Astrocyte (in vitro differentiated cells and primary cell): ENCODE data around the gene TAF1B.

Experiments used
- CTCF ChIP-seq: IDR thresholded peaks from 2 replicates; pipeline ENCODE4 v1.5.1; 2011; ENCODE audit warnings: low read depth, mild to moderate bottlenecking, inconsistent platforms, low read length, moderate library complexity; ENCODE audit not compliant: insufficient read depth
- EZH2 ChIP-seq: IDR thresholded peaks from 2 replicates; pipeline ENCODE4 v1.6.1; 2012; ENCODE audit warnings: mild to moderate bottlenecking, low read length, inconsistent platforms; ENCODE audit not compliant: insufficient read depth

- TF ChIP-seq CTCF (no peak), EZH2 (no peak)
These were observed 32.1 kb upstream of the TAF1B start for GRCh38 chr2:9811216-9811615.
